H1 (cell line): Measurements from ENCODE around the gene HLA-DOB. TPM values are rescaled to one million over a fixed set of nuclear protein-coding genes. Genes with fewer than 3 reads are reported as not detected.

ENCODE experiments used
- CTCF ChIA-PET: fragments of 300-600 bp; sonication (Branson Sonifier 250); formaldehyde crosslinking; loops from one replicate; lab custom pipeline; 2021; ENCODE audit not compliant: partially characterized antibody; lab: Charles Lee
- POLR2A ChIA-PET: fragments of 300-600 bp; sonication (Branson Sonifier 250); formaldehyde crosslinking; loops from one replicate; lab custom pipeline; 2021; ENCODE audit warnings: inconsistent platforms; ENCODE audit not compliant: partially characterized antibody; lab: Charles Lee
- DNase-seq, 2 experiments: peaks; one replicate each; pipeline versions ENCODE4 v3.0.0 to v3.0.0-alpha.2; 2010 to 2022; ENCODE audit warnings: low spot score in 2 of 2, low read depth in 1 of 2, mixed read lengths in 1 of 2
- FAIRE-seq: peaks from 2 replicates; lab custom pipeline; 2011; peaks lifted over from hg19 to GRCh38; lab: Jason Lieb, UNC
- H2AFZ ChIP-seq: 2 replicates; pipeline ENCODE4 v1.8.1; 2012; ENCODE audit warnings: low read length, inconsistent platforms
- H2AK5ac ChIP-seq: 2 replicates; pipeline ENCODE4 v1.6.1; 2013; ENCODE audit warnings: low read depth, low read length
- H2BK120ac ChIP-seq: replicated peaks from 2 replicates; pipeline ENCODE3; 2013; ENCODE audit warnings: low read depth, low read length, inconsistent platforms
- H2BK12ac ChIP-seq: 2 replicates; pipeline ENCODE4 v1.6.1; 2013; ENCODE audit warnings: low read depth, low read length
- H2BK15ac ChIP-seq: 2 replicates; pipeline ENCODE4 v1.6.1; 2013; ENCODE audit warnings: low read length
- H2BK20ac ChIP-seq: 2 replicates; pipeline ENCODE4 v1.6.1; 2013; ENCODE audit warnings: low read length
- H2BK5ac ChIP-seq: 2 replicates; pipeline ENCODE4 v1.6.1; 2013; ENCODE audit warnings: low read depth, low read length
- H3K14ac ChIP-seq: 2 replicates; pipeline ENCODE4 v1.6.1; 2013; ENCODE audit warnings: inconsistent platforms; ENCODE audit not compliant: insufficient read length
- H3K18ac ChIP-seq: 2 replicates; pipeline ENCODE4 v1.6.1; 2013; ENCODE audit warnings: low read length; ENCODE audit errors: extremely low read depth
- H3K23ac ChIP-seq: 2 replicates; pipeline ENCODE4 v1.6.1; 2013; ENCODE audit warnings: inconsistent platforms; ENCODE audit not compliant: insufficient read length
- H3K23me2 ChIP-seq: 2 replicates; pipeline ENCODE4 v1.6.1; 2013; ENCODE audit warnings: low read depth, low read length
- H3K27ac ChIP-seq: 2 replicates; pipeline ENCODE4 v1.6.1; 2011; ENCODE audit warnings: low read depth, low read length, inconsistent platforms
- H3K27me3 ChIP-seq, 4 experiments: replicated peaks in 1 of 4; 1 replicate in 1 of 4; 2 replicates in 3 of 4; pipeline versions ENCODE4 v1.6.1 to v1.8.1; 2011 to 2013; ENCODE audit warnings: low read length in 3 of 4, mild to moderate bottlenecking in 3 of 4, inconsistent platforms in 2 of 4, mixed read lengths in 2 of 4, moderate library complexity in 1 of 4; ENCODE audit not compliant: control insufficient read depth in 3 of 4, insufficient read depth in 3 of 4; ENCODE audit errors: extremely low read depth in 1 of 4
- H3K36me3 ChIP-seq, 4 experiments: 2 replicates each; pipeline versions ENCODE4 v1.6.1 to v1.8.1; 2011 to 2013; ENCODE audit warnings: mild to moderate bottlenecking in 4 of 4, low read length in 3 of 4, moderate library complexity in 2 of 4, control low read depth in 1 of 4, inconsistent platforms in 1 of 4; ENCODE audit not compliant: insufficient read depth in 4 of 4, control insufficient read depth in 2 of 4
- H3K4ac ChIP-seq: replicated peaks from 2 replicates; pipeline ENCODE3; 2013; ENCODE audit warnings: low read length, low read depth, mixed read lengths, inconsistent platforms; ENCODE audit not compliant: insufficient read length
- H3K4me1 ChIP-seq, 4 experiments: replicated peaks in 1 of 4; 1 replicate in 1 of 4; 2 replicates in 3 of 4; pipeline versions ENCODE4 v1.6.1 to v1.8.1; 2011 to 2013; ENCODE audit warnings: low read length in 3 of 4, inconsistent platforms in 2 of 4, mixed read lengths in 1 of 4; ENCODE audit not compliant: insufficient read depth in 4 of 4, control insufficient read depth in 3 of 4
- H3K4me2 ChIP-seq, 2 experiments: 2 replicates each; pipeline versions ENCODE4 v1.6.1 to v1.8.1; 2011 to 2013; ENCODE audit warnings: low read depth in 2 of 2, low read length in 2 of 2, control low read depth in 1 of 2, inconsistent platforms in 1 of 2, mild to moderate bottlenecking in 1 of 2; ENCODE audit not compliant: insufficient read depth in 1 of 2
- H3K4me3 ChIP-seq, 4 experiments: fragments of 200-600, 300-600 bp in 1 of 4; sonication (generic), shearing (Covaris generic), sonication (Bioruptor Twin) in 1 of 4; 2 replicates each; pipeline versions ENCODE4 v1.5.1 to v1.8.1; 2011 to 2016; ENCODE audit warnings: low read length in 4 of 4, low read depth in 3 of 4, control low read depth in 2 of 4, inconsistent platforms in 2 of 4, mild to moderate bottlenecking in 2 of 4, mixed read lengths in 1 of 4, moderate library complexity in 1 of 4; ENCODE audit not compliant: insufficient read depth in 2 of 4; ENCODE audit errors: extremely low read depth in 1 of 4
- H3K56ac ChIP-seq: replicated peaks from 2 replicates; pipeline ENCODE3; 2013; ENCODE audit warnings: low read depth, mild to moderate bottlenecking, mixed read lengths, low read length, inconsistent platforms; ENCODE audit not compliant: insufficient read length
- H3K79me1 ChIP-seq: 2 replicates; pipeline ENCODE4 v1.6.1; 2013; ENCODE audit warnings: low read depth, low read length, control low read depth
- H3K79me2 ChIP-seq, 2 experiments: 2 replicates each; pipeline versions ENCODE4 v1.6.1 to v1.8.1; 2012 to 2013; ENCODE audit warnings: low read length in 2 of 2, mild to moderate bottlenecking in 2 of 2, inconsistent platforms in 1 of 2; ENCODE audit not compliant: insufficient read depth in 2 of 2, control insufficient read depth in 1 of 2
- H3K9ac ChIP-seq, 4 experiments: replicated peaks in 1 of 4; 1 replicate in 1 of 4; 2 replicates in 3 of 4; pipeline versions ENCODE4 v1.6.1 to v1.8.1; 2011 to 2013; ENCODE audit warnings: low read depth in 3 of 4, low read length in 3 of 4, control low read depth in 2 of 4, mild to moderate bottlenecking in 2 of 4, moderate library complexity in 2 of 4, inconsistent platforms in 1 of 4; ENCODE audit errors: extremely low read depth in 1 of 4
- H3K9me3 ChIP-seq, 2 experiments: 2 replicates each; pipeline versions ENCODE4 v1.6.1 to v1.8.1; 2012 to 2013; ENCODE audit warnings: mild to moderate bottlenecking in 2 of 2, moderate library complexity in 2 of 2, control low read depth in 1 of 2, inconsistent platforms in 1 of 2, low read depth in 1 of 2, low read length in 1 of 2, mixed read lengths in 1 of 2; ENCODE audit not compliant: insufficient read depth in 2 of 2
- H4K20me1 ChIP-seq, 2 experiments: replicated peaks in 1 of 2; 2 replicates each; pipeline versions ENCODE3 to v1.8.1; 2011 to 2013; ENCODE audit warnings: inconsistent platforms in 2 of 2, low read length in 2 of 2, mild to moderate bottlenecking in 1 of 2; ENCODE audit not compliant: insufficient read depth in 2 of 2, control insufficient read depth in 1 of 2
- H4K5ac ChIP-seq: 2 replicates; pipeline ENCODE4 v1.6.1; 2013; ENCODE audit warnings: low read length, low read depth, mixed read lengths, inconsistent platforms; ENCODE audit not compliant: insufficient read length
- H4K8ac ChIP-seq: 2 replicates; pipeline ENCODE4 v1.8.0; 2013; ENCODE audit warnings: mild to moderate bottlenecking, moderate library complexity, low read length, inconsistent platforms; ENCODE audit not compliant: insufficient read depth; ENCODE audit errors: extremely low read depth
- H4K91ac ChIP-seq: replicated peaks from 2 replicates; pipeline ENCODE3; 2013; ENCODE audit warnings: low read length, mixed read lengths, inconsistent platforms; ENCODE audit not compliant: insufficient read length
- CBX5 ChIP-seq: fragments of 300-800, 300-1000 bp; sonication (generic); IDR thresholded peaks from 2 replicates; pipeline ENCODE4 v1.7.1; 2016; ENCODE audit warnings: antibody characterized with exemption, low read length, low read depth
- CHD2 ChIP-seq: IDR thresholded peaks from 2 replicates; pipeline ENCODE4 v1.6.1; 2012; ENCODE audit warnings: low read length, improper control_type of control experiment
- CREB1 ChIP-seq: IDR thresholded peaks from 2 replicates; pipeline ENCODE4 v1.6.1; 2012; ENCODE audit warnings: inconsistent platforms
- CTBP2 ChIP-seq: IDR thresholded peaks from 2 replicates; pipeline ENCODE4 v1.7.0; 2011; ENCODE audit warnings: borderline replicate concordance, mild to moderate bottlenecking, moderate library complexity, mixed read lengths, low read length; ENCODE audit not compliant: insufficient read depth, insufficient read length
- EGR1 ChIP-seq: IDR thresholded peaks from 2 replicates; pipeline ENCODE4 v1.6.1; 2011; ENCODE audit warnings: low read depth, low read length, borderline replicate concordance
- RAD21 ChIP-seq, 2 experiments: IDR thresholded peaks in 1 of 2; conservative IDR thresholded peaks in 1 of 2; 2 replicates each; pipeline ENCODE4 v1.6.1; 2011; ENCODE audit warnings: low read depth in 2 of 2, low read length in 2 of 2, improper control_type of control experiment in 1 of 2, inconsistent platforms in 1 of 2, mild to moderate bottlenecking in 1 of 2, moderate library complexity in 1 of 2
- RBBP5 ChIP-seq: IDR thresholded peaks from 2 replicates; pipeline ENCODE4 v1.7.1; 2012; ENCODE audit warnings: low read depth, mild to moderate bottlenecking, inconsistent platforms, low read length, moderate library complexity, borderline replicate concordance
- SUZ12 ChIP-seq: fragments of 200-600 bp; sonication (generic); IDR thresholded peaks from 2 replicates; pipeline ENCODE4 v1.6.1; 2012; ENCODE audit warnings: mild to moderate bottlenecking, inconsistent platforms, low read length, moderate library complexity, mixed read lengths
- TAF1 ChIP-seq: IDR thresholded peaks from 2 replicates; pipeline ENCODE4 v1.6.1; 2011; ENCODE audit warnings: mild to moderate bottlenecking, low read depth, low read length
- TEAD4 ChIP-seq: IDR thresholded peaks from 2 replicates; pipeline ENCODE4 v1.6.1; 2012; ENCODE audit warnings: low read depth, low read length, inconsistent platforms, mixed read lengths
- WGBS, 2 experiments: shearing (Covaris generic) in 1 of 2; methylation state at CpG; one replicate each; pipeline versions ENCODE4 v1.1.6 to v1.1.7; 2013 to 2015; ENCODE audit warnings: low lambda C conversion rate in 2 of 2, mixed read lengths in 2 of 2, inconsistent platforms in 1 of 2, low coverage in 1 of 2, missing lambda C conversion rate in 1 of 2; ENCODE audit not compliant: insufficient replicate concordance in 2 of 2, insufficient coverage in 1 of 2, insufficient read length in 1 of 2; ENCODE audit errors: extremely low coverage in 1 of 2, missing lambda C conversion rate in 1 of 2; 5-methylcytosine and 5-hydroxymethylcytosine counted together
- polyA plus RNA-seq, 7 experiments: library from polyadenylated mRNA; depleted of rRNA in 3 of 7; stranded (reverse) in 5 of 7; unstranded in 2 of 7; fragments of >200 nt in 5 of 7; fragments of 200-250 nt in 2 of 7; gene quantifications; 1 replicate in 5 of 7; 2 replicates in 1 of 7; 4 replicates in 1 of 7; pipeline versions ENCODE4 v1.2.1 to v1.2.3, GENCODE V29; 2011 to 2013; ENCODE audit warnings: missing spikeins in 2 of 7, mixed read lengths in 2 of 7
- total RNA-seq: library from RNA; stranded (reverse); fragmentation: NEBNext Ultra II Directional; extraction: Animal tissue kit (Norgen Biotek cat#: 25700); gene quantifications from 2 replicates; pipeline ENCODE4 v1.2.1, GENCODE V29; 2021
- TF ChIP-seq, protein P1 (sequence below), 3 experiments: IDR thresholded peaks; 1 replicate in 2 of 3; 2 replicates in 1 of 3; pipeline versions ENCODE4 v1.5.1 to v1.6.1; 2011; ENCODE audit warnings: low read length in 3 of 3, mild to moderate bottlenecking in 3 of 3, inconsistent platforms in 2 of 3, low read depth in 1 of 3, moderate library complexity in 1 of 3; ENCODE audit not compliant: insufficient read depth in 1 of 3; ENCODE audit errors: control extremely low read depth in 1 of 3

HLA-DOB gene
- total and polyA plus RNA-seq, 2 of the 8 experiments (the other 6 are each of a cell fraction or from before 2014, with no cell fraction given) = 0.35 TPM; not detected in 1

GRCh38 chr6:32825966-32826365 is 9.2 kb upstream of the HLA-DOB start:
- Histone ChIP-seq H3K4me1 (peaks cover 0 to 4% (median 0%) of the 10 kb centered on the region in 4 experiments; a peak in 1 of 7 replicates), H3K23me2 (no peaks in the 10 kb centered on the region), H4K8ac (no peak overlapping the region), H4K20me1 (no peaks in the 10 kb centered on the region), H4K5ac (no peak overlapping the region), H3K27ac (no peak overlapping the region), H3K4me3 (no peak overlapping the region), H2AK5ac (no peak overlapping the region), H3K79me2 (no peaks in the 10 kb centered on the region), H2BK12ac (no peak overlapping the region), H3K23ac (no peak overlapping the region), H3K56ac (no peak overlapping the region), H3K27me3 (no peaks in the 10 kb centered on the region; a peak in 1 of 7 replicates), H2AFZ (no peak overlapping the region), H3K4ac (no peak overlapping the region), H2BK5ac (no peak overlapping the region), H2BK15ac (no peak overlapping the region), H4K91ac (no peak overlapping the region), H3K36me3 (no peaks in the 10 kb centered on the region; a peak in 3 of 8 replicates), H3K4me2 (no peak overlapping the region), H2BK120ac (no peak overlapping the region), H3K79me1 (no peaks in the 10 kb centered on the region), H2BK20ac (no peak overlapping the region), H3K18ac (no peak overlapping the region), H3K9ac (no peak overlapping the region), H3K9me3 (no peaks in the 10 kb centered on the region), H3K14ac (no peak overlapping the region)
- FAIRE-seq = peak; percentile 70
- DNase-seq = no peak
- 58% methylated on average over 2 of the region's 2 CpGs; no CpG with 5 or more reads in 1 of the 2 experiments for WGBS, 2 experiments
- ChIA-PET POLR2A (interaction anchor here (1.8 to 5.4 kb wide), 3 partner anchors 12 to 146 kb away, joined by 5 to 21 read pairs (median 13); partner anchors contain the start of gene TAP2), CTCF (interaction anchor here (0.7 to 6.8 kb wide), 23 partner anchors 12 to 395 kb away, joined by 3 to 63 read pairs (median 4); partner anchors contain the start of gene TAP2)
- TF ChIP-seq RBBP5 (no peak), EGR1 (no peak), CBX5 (no peak), CREB1 (no peak), CHD2 (no peak), TEAD4 (no peak), CTBP2 (no peak), TAF1 (no peak), SUZ12 (no peak), RAD21 (IDR thresholded peaks at IDR 0.05 in 1 of 2, conservative IDR thresholded peaks at IDR 0.05 in 1 of 2; ENCODE audit: low read depth in 2 of 2, low read length in 2 of 2) (peak; percentile 73 to 83)
- TF ChIP-seq, protein P1, sequence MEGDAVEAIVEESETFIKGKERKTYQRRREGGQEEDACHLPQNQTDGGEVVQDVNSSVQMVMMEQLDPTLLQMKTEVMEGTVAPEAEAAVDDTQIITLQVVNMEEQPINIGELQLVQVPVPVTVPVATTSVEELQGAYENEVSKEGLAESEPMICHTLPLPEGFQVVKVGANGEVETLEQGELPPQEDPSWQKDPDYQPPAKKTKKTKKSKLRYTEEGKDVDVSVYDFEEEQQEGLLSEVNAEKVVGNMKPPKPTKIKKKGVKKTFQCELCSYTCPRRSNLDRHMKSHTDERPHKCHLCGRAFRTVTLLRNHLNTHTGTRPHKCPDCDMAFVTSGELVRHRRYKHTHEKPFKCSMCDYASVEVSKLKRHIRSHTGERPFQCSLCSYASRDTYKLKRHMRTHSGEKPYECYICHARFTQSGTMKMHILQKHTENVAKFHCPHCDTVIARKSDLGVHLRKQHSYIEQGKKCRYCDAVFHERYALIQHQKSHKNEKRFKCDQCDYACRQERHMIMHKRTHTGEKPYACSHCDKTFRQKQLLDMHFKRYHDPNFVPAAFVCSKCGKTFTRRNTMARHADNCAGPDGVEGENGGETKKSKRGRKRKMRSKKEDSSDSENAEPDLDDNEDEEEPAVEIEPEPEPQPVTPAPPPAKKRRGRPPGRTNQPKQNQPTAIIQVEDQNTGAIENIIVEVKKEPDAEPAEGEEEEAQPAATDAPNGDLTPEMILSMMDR (IDR thresholded peaks at IDR 0.05; ENCODE audit: control extremely low read depth in 1 of 3, insufficient read depth in 1 of 3, low read depth in 1 of 3, low read length in 3 of 3) = peak in 2 of 3 experiments; percentile 56 to 63; a peak in 3 of 4 replicates
